Measurements from ENCODE around the gene PCDHA13. TPM values are rescaled to one million over a fixed set of nuclear protein-coding genes. Genes with fewer than 3 reads are reported as not detected.
A peak's percentile ranks its signal among the peaks of the same experiment; 100 is the strongest.
"Not testable (repeated sequence)": the region's sequence is repeated elsewhere in the genome, so short reads cannot be mapped to it uniquely, and the experiment has no call there.

The PCDHA13 gene
- total RNA-seq, 1 experiment from 2014 or later: not detected

- H3K27me3 ChIP-seq (ENCODE audit: insufficient read depth, low read length); H3K9me3 ChIP-seq (ENCODE audit: control insufficient read depth in 1 of 2, insufficient read depth in 1 of 2, low read depth in 1 of 2, low read length in 2 of 2); RAD21 ChIA-PET (ENCODE audit: low non-redundant PET in 1 of 2, low total read pairs in 2 of 2, uncharacterized antibody in 2 of 2, unreplicated experiment in 2 of 2); ATAC-seq; H4K20me1 ChIP-seq (ENCODE audit: insufficient read depth); H3K27ac ChIP-seq (ENCODE audit: low read depth, low read length); intact Hi-C loops (cut with micrococcal nuclease); H3K9ac ChIP-seq (ENCODE audit: low read length); H3K4me1 ChIP-seq (ENCODE audit: control insufficient read depth in 1 of 2, insufficient read depth in 2 of 2, low read length in 2 of 2); H3K36me3 ChIP-seq (ENCODE audit: control insufficient read depth in 1 of 2, insufficient read depth in 2 of 2, low read length in 2 of 2); POLR2A ChIA-PET; BruUV-seq (replicated peaks); H2AFZ ChIP-seq (ENCODE audit: low read depth, low read length, poor library complexity, severe bottlenecking); H3K4me3 ChIP-seq (replicated peaks in 1 of 2; ENCODE audit: low read depth in 1 of 2, low read length in 2 of 2); H3K79me2 ChIP-seq (ENCODE audit: insufficient read depth, low read length); H3K9me2 ChIP-seq (ENCODE audit: insufficient read depth); DNase-seq (ENCODE audit: low read depth, low spot score); H3K4me2 ChIP-seq (ENCODE audit: low read length): not testable (repeated sequence)
- CTCF ChIA-PET: interaction anchor here (1.3 kb wide), 1 partner anchor 164 kb away, joined by 13 read pairs; no protein-coding TSS in a partner anchor
- peak; percentile 16; the same call in 1 of the 2 replicates for TF ChIP-seq REST (IDR thresholded peaks at IDR 0.05; ENCODE audit: low read depth)
Measured at GRCh38 chr5:140876541-140877261, 5.2 kb upstream of the PCDHA13 start.

- H3K27ac ChIP-seq (ENCODE audit: low read depth, low read length): no peak overlapping the region
- ChIA-PET POLR2A (no interaction called here), RAD21 (ENCODE audit: low non-redundant PET in 1 of 2, low total read pairs in 2 of 2, uncharacterized antibody in 2 of 2, unreplicated experiment in 2 of 2) (no interaction called here), CTCF (no interaction called here)
- intact Hi-C loops (cut with micrococcal nuclease): no loop called here
- no peak overlapping the region for H2AFZ ChIP-seq (ENCODE audit: low read depth, low read length, poor library complexity, severe bottlenecking)
- H3K4me3 ChIP-seq (replicated peaks in 1 of 2; ENCODE audit: low read depth in 1 of 2, low read length in 2 of 2): no peak overlapping the region
- no peak overlapping the region for H3K9ac ChIP-seq (ENCODE audit: low read length)
- ATAC-seq: no peak
- DNase-seq (ENCODE audit: low read depth, low spot score): no peak
- H3K9me2 ChIP-seq (ENCODE audit: insufficient read depth): no peaks in the 10 kb centered on the region; the same call in 1 of the 2 replicates
- H4K20me1 ChIP-seq (ENCODE audit: insufficient read depth): no peaks in the 10 kb centered on the region
- no peaks in the 10 kb centered on the region for H3K79me2 ChIP-seq (ENCODE audit: insufficient read depth, low read length)
- no peaks in the 10 kb centered on the region for H3K9me3 ChIP-seq (ENCODE audit: control insufficient read depth in 1 of 2, insufficient read depth in 1 of 2, low read depth in 1 of 2, low read length in 2 of 2)
- no peaks in the 10 kb centered on the region for H3K27me3 ChIP-seq (ENCODE audit: insufficient read depth, low read length)
- no peaks in the 10 kb centered on the region for H3K36me3 ChIP-seq (ENCODE audit: control insufficient read depth in 1 of 2, insufficient read depth in 2 of 2, low read length in 2 of 2)
- H3K4me1 ChIP-seq (ENCODE audit: control insufficient read depth in 1 of 2, insufficient read depth in 2 of 2, low read length in 2 of 2): no peaks in the 10 kb centered on the region
- no peak overlapping the region for H3K4me2 ChIP-seq (ENCODE audit: low read length)
- no TSS peak for BruUV-seq (replicated peaks)
- TF ChIP-seq SP1 (IDR thresholded peaks at IDR 0.05; ENCODE audit: low read depth): no peak
- no peak for TF ChIP-seq TCF7L2 (IDR thresholded peaks at IDR 0.05; ENCODE audit: borderline replicate concordance, extremely low read depth, insufficient read depth, insufficient read length)
- TF ChIP-seq EGR1 (IDR thresholded peaks at IDR 0.05; ENCODE audit: low read depth): no peak
- TF ChIP-seq JUND (IDR thresholded peaks at IDR 0.05): no peak
- TF ChIP-seq SRF (IDR thresholded peaks at IDR 0.05; ENCODE audit: low read depth): no peak
- no peak for TF ChIP-seq ZBTB33 (IDR thresholded peaks at IDR 0.05; ENCODE audit: extremely low read depth, insufficient replicate concordance, low read length)
- no peak for TF ChIP-seq POLR2A (IDR thresholded peaks at IDR 0.05; ENCODE audit: borderline replicate concordance, extremely low read depth, insufficient read depth, insufficient read length)
- no peak for TF ChIP-seq SIN3A (IDR thresholded peaks at IDR 0.05; ENCODE audit: low read depth)
- TF ChIP-seq CTCF (IDR thresholded peaks at IDR 0.05 in 2 of 3, conservative IDR thresholded peaks at IDR 0.05 in 1 of 3; ENCODE audit: borderline replicate concordance in 1 of 3, insufficient read depth in 1 of 3, low read depth in 2 of 3, low read length in 2 of 3): no peak
- no peak for TF ChIP-seq ATF3 (IDR thresholded peaks at IDR 0.05)
- no peak for TF ChIP-seq EZH2phosphoT487 (IDR thresholded peaks at IDR 0.05; ENCODE audit: borderline replicate concordance)
- no peak for TF ChIP-seq ZFX (IDR thresholded peaks at IDR 0.05)
Measured at GRCh38 chr5:140877262-140877581, 4.7 kb upstream of the PCDHA13 start.

Measured in HCT116 (cell line).